ENCODE measurements around the gene RFNG.

RFNG gene

DNA sequence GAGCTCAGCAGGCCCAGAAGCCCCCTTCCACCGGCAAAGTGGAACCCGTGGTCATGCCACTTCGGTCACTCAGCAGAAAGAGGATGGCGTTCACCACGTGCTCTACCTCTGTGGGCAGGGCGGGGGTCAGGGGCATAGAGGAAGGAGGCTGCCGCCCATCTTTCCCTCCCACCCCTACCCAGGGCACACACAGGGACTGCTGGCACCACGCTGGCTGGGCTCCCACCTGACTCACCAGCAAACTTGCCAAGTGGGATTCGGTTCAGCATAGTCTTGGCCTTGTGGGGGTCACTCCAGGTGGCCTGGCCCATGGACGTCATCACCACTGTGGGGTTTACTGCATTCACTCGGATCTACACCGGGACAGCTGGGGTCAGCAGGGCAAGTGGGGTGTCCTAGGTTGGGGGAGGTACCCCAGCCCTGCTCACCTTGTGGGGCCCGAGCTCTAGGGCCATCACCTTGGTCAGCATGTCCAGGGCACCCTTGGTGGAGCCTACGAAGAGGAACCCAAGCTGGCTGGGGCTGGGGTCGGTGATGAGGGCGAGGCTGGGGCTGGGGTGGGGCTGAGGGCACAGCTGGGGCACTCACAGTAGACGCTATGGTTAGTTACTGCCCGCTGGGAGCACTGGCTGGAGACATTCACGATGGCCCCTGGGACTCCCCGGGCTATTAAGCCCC, 15.5 kb downstream of the RFNG start:
- Mint-ChIP-seq H3K4me3 (peak overlapping the region; percentile 79 to 81 (median 80)), H3K36me3 (ENCODE audit: low read depth) (no peaks in the 10 kb centered on the region), H3K27me3 (ENCODE audit: low read depth) (peaks cover 21% of the 10 kb centered on the region), H3K9me3 (no peaks in the 10 kb centered on the region), H3K4me1 (peaks cover 20% of the 10 kb centered on the region), H3K27ac (no peak overlapping the region)
- TF ChIP-seq, protein P1, sequence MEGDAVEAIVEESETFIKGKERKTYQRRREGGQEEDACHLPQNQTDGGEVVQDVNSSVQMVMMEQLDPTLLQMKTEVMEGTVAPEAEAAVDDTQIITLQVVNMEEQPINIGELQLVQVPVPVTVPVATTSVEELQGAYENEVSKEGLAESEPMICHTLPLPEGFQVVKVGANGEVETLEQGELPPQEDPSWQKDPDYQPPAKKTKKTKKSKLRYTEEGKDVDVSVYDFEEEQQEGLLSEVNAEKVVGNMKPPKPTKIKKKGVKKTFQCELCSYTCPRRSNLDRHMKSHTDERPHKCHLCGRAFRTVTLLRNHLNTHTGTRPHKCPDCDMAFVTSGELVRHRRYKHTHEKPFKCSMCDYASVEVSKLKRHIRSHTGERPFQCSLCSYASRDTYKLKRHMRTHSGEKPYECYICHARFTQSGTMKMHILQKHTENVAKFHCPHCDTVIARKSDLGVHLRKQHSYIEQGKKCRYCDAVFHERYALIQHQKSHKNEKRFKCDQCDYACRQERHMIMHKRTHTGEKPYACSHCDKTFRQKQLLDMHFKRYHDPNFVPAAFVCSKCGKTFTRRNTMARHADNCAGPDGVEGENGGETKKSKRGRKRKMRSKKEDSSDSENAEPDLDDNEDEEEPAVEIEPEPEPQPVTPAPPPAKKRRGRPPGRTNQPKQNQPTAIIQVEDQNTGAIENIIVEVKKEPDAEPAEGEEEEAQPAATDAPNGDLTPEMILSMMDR (IDR thresholded peaks at IDR 0.05; ENCODE audit: unreplicated experiment in 3 of 3): no peak

DNA sequence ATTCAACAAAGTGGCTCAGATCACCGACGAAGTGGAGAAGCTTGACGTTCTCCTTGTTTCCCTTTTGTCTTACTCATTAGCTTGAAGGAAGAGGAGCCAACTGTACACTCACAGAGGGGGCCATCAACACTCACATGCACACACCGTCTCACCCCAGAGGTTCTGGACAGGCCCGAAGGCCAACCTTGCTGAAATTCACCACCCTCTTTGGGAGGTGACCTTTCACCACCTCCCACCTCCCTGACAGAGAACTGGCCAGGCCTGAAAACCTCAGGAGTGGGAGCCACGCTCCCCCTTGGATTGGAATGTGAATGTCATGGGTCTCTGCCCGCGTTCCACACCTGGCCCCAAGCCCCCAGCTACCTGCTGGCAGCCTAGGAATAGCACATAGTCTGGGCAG, 16.1 kb downstream of the RFNG start:
- Mint-ChIP-seq H3K27ac (peak overlapping the region; percentile 14 to 66 (median 31)), H3K4me1 (peaks cover 20% of the 10 kb centered on the region), H3K4me3 (peak overlapping the region; percentile 70 to 80 (median 77)), H3K27me3 (ENCODE audit: low read depth) (peaks cover 21% of the 10 kb centered on the region), H3K9me3 (no peaks in the 10 kb centered on the region), H3K36me3 (ENCODE audit: low read depth) (no peaks in the 10 kb centered on the region)
- TF ChIP-seq, protein P1 (IDR thresholded peaks at IDR 0.05; ENCODE audit: unreplicated experiment in 3 of 3): no peak

DNA sequence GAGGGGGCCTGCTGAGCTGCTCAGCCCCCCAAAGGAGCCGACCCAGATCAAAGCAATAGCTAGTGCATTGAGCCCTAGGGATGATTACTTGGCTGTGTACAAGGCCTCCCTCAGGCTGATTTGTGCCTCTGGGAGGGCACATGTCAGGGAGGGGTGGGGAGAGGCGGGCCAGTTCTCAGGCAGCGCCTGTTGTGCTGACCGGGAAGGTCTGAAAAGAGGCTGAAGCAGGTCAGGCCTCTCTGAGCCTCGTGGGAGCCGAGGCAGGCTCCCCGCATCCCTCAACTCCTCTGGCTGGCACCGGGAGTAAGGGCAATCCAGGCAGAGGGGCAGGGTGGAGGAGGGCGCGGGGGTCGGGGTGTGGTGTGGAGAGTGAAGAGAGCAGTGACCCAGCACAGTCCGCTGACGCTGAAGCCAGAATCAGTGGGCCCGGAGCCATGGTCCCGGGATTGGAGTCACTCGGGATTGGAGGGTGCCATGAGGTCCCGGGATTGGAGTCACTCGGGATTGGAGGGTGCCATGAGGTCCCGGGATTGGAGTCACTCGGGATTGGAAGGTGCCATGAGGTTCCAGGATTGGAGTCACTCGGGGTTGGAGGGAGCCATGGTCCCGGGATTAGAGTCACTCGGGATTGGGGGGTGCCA, 17.1 kb downstream of the RFNG start:
- H3K27ac Mint-ChIP-seq: peak overlapping the region in 1 of 3 experiments; percentile 14
- no peaks in the 10 kb centered on the region for H3K9me3 Mint-ChIP-seq
- TF ChIP-seq, protein P1 (IDR thresholded peaks at IDR 0.05; ENCODE audit: unreplicated experiment in 3 of 3): no peak
- H3K4me1 Mint-ChIP-seq: peaks cover 20% of the 10 kb centered on the region
- H3K36me3 Mint-ChIP-seq (ENCODE audit: low read depth): no peaks in the 10 kb centered on the region
- H3K4me3 Mint-ChIP-seq: peak overlapping the region; percentile 70 to 80 (median 77)
- H3K27me3 Mint-ChIP-seq (ENCODE audit: low read depth): peaks cover 21% of the 10 kb centered on the region

DNA sequence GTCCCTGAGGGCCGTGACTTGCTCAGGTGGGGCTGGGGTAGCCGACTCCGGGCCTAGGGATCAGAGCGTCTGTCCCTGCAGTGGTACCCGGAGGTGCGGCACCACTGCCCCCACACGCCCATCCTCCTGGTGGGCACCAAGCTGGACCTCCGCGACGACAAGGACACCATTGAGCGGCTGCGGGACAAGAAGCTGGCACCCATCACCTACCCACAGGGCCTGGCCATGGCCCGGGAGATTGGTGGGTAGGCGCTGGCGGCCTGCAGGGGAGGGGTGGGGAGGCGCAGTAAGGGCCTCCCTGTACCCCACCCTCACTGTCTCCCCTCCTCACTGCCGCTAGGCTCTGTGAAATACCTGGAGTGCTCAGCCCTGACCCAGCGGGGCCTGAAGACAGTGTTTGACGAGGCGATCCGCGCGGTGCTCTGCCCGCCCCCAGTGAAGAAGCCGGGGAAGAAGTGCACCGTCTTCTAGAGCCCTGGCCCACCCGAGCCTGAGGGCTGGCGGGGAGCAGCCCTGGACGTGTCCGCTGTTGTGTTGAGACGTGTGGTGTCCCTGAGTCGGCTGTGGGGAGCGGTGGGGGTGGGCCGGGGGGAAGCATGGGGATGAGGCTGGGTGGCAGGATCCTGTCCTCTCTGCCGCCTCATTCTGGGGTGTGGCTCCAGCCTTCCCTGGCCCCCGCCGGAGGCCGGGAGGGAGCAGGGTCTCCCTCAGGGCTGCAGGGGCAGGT, 18.1 kb downstream of the RFNG start:
- Mint-ChIP-seq H3K27me3 (ENCODE audit: low read depth) (peaks cover 17% of the 10 kb centered on the region), H3K9me3 (no peaks in the 10 kb centered on the region), H3K27ac (no peak overlapping the region), H3K4me3 (peak overlapping the region; percentile 78 to 84 (median 78)), H3K36me3 (ENCODE audit: low read depth) (no peaks in the 10 kb centered on the region), H3K4me1 (peaks cover 16% of the 10 kb centered on the region)
- TF ChIP-seq, protein P1 (IDR thresholded peaks at IDR 0.05; ENCODE audit: unreplicated experiment in 3 of 3): no peak

DNA sequence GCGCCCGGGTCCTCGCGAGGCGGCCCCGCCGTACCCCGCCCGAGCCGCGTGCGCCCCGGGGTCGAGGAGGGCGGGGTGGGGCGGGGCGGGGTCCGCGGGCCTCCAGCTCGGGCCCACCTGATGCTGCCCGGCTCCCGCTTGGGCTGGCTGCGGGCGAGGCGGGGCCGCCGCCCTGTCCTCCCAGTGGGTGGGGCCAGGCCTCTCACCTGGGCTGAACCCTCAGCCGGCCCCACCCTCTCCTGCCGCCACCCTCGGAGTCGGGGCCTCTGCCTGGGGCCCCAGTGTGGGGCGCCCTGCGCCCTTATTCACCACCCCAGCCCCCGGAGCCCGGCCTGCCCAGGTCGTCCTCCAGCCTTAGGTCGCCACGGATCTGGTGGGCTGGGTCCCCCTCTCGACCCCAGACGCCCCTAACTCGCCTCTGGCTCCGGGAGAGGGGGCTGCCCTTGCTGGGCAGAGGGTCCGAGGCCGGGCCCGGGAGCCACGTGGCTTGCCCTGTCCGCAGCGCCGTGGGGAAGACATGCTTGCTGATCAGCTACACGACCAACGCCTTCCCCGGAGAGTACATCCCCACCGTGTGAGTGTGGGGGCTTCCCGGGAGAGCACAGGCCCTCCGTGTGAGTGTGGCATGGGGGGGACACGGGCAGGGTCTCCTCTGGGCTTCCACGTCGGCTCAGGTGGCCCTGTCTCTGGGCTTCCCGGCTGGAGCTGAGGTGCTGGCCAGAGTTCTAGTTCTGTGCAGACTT, 19.6 kb downstream of the RFNG start:
- H3K9me3 Mint-ChIP-seq: no peaks in the 10 kb centered on the region

More for the DNA sequence above, 19.6 kb downstream of the RFNG start:
- H3K36me3 Mint-ChIP-seq (ENCODE audit: low read depth): no peaks in the 10 kb centered on the region
- no peak overlapping the region for H3K27ac Mint-ChIP-seq
- peaks cover 9% of the 10 kb centered on the region for H3K4me1 Mint-ChIP-seq
- peak overlapping the region; percentile 61 to 78 (median 66) for H3K4me3 Mint-ChIP-seq
- H3K27me3 Mint-ChIP-seq (ENCODE audit: low read depth): peaks cover 16% of the 10 kb centered on the region
- TF ChIP-seq, protein P1 (IDR thresholded peaks at IDR 0.05; ENCODE audit: unreplicated experiment in 3 of 3): no peak

All from nephron (organoid).